GM18517 (cell line): ENCODE measurements around the gene SPRED2.

Experiments
- ATAC-seq: cut with Tn5 transposase; IDR thresholded peaks from one replicate; pipeline ENCODE4 v1.9.1; 2021; ENCODE audit warnings: mild to moderate bottlenecking, moderate library complexity; ENCODE audit not compliant: unreplicated experiment

Gene SPRED2

DNA sequence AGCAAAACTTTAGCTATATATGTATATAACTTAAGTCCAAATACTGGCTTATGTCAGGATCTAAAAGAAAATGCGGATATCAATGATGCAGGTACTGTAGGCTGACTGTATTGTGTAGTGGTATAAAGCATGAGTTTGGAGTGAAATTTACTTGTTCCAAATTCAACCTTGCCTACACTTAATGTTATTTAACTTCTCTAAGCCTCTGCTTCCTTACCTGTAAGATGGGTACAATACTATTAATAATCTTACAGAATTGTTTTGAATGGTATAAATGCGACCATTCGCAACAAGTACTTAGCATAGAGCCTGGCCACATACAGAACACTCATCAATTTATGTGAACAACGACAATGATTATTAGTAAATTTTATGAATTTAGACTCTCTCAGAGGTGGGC is 62.4 kb downstream of the SPRED2 start:
- no peak for ATAC-seq

DNA sequence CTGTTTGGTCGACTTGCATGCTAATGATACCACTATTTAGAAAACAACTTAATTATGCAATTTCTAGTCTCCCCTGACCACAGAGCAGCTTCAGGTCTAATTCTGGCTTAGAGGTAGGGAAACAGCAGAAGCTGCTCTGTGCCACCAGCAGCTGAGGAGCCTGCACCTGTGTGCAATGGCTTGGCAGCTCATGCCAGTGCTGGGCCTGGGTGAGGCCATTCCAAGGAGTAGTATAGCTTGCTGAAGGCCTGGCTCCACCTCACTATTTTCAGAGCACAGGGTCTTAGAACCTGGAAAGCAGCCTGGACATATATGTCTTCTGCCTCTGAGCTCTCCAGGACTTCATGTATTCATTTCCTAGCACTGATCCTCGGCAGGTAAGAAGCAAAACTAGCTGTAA is 62.8 kb downstream of the SPRED2 start:
- ATAC-seq, result no peak

DNA sequence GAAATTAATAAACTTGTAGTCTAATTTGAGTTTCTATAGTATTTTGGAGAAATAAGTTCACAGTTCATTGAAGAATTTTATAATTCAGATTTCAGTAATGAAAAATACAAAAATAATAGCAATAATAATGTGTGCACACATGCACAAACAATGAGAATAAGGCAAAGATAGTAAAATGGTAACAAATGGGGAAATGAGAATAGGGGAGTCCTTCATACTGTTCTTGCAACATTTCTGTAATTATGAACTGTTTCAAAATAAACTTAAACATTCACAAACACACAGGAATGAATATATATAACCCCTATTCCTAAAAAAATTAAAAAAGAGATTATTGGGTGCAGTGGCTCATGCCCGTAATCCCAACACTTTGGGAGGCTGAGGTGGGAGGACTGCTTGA is 63.9 kb downstream of the SPRED2 start:
- ATAC-seq, result no peak

DNA sequence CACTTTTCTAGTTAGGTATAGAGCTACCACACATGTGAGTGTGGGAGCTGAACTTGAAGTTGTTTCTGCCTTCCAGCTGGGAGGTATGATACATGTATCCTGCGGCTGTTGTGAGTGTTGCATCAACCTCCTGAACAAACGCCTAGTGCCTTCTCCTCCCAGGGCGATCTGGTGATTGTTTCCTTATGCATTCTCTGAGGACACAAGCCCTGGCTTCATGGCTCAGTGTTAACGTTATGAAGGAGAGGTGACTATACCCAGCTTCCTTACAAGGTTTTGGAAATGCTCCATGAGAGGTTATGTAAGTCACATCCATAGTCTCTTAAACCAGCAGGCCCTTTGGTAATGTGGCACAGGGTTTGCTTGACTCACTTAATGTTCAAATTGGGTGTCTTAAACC is 64.9 kb downstream of the SPRED2 start:
- no peak for ATAC-seq

DNA sequence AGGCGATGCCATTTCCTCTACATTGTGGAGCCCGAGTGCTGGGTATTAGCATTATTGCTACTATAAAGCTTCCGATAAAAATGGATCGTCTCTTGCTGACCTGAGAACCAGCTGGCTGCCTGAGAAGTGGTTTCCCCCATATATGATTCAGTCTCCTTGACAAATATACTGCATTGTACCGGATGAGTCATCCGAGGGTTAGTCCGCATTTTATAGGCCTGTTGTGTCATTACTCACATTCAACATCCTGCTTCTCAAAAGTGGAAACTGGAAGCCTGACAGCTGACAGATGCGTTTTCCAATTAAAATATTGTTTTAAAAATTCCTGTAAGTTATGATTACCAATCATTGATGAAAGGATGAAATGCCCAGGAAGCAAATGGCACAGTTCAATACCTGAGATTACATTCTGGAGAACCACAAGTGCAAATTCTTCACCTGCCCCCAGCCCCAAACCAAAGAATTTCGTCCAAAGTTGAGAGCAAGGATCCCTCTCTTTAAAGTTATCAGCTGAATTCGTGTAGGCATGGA is 65.7 kb downstream of the SPRED2 start:
- ATAC-seq, result peak; percentile 68

DNA sequence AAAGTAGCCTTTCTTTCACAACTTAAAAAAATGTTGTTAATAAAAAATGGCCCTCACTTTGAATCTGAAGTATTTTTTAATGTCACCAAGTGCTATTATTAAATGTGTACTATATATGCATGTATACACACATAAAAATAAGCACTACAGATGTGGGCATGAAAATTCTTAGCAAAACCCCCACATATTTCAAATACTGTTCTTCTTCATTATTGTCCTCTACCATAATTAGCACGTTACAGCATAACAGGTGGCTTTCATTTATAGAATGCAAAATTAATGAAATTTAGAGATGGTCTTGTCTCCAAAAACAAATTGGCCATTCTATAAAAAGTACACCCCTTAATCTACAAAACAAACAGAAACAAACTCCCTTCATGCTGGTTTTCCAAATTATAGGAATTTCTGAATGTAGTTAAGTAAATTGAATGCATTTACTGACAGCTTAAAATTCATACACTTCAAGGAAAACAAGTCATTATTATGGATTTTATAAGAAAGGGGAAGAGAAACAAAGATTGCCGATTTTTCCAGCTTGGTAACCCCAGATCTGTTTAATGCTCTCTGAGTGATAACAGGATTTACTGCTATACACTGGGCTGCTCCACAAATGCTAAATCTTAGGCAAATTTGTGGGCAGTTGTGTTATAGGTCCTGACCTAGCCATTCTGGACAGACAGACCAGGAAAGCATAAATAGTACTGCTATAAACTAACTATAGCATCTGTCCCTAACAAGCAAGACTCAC is 67.2 kb downstream of the SPRED2 start:
- ATAC-seq, result no peak

DNA sequence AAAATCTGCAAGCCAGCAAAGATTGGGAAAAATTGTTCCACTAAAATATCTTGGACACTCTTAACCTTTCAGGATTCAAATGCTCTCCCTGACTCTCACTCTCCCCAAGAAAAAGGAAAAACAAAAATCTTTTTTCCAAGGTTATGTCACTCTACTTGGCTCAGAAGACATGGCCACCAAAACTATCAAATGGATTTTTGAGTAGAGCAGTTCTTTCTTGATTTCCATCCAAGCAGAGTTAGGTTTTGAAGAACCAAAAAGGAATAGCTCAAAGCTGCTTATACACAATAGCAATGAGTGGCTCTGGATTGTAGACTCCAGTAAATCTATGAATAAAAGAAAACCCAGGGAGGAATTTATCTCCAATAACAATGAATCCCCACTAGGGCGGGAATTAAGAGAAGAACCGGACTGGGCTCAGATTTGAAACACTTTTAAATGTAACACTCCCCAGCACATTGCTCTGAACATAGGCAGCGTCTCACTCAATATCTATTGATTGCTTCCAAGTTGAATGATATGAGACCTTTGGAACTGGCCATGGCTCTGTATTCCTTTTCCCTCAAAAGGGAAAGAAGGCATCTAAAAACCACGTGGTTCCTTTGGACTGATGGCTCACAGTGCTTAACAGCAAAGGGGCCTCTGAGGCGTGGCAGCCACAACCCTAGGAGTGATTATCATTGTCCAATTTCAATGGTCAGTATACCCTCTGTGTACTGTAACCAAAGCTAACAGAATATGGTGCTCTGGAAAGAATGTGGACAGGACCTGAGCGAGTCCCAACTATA is 68.3 kb downstream of the SPRED2 start:
- ATAC-seq, result no peak

DNA sequence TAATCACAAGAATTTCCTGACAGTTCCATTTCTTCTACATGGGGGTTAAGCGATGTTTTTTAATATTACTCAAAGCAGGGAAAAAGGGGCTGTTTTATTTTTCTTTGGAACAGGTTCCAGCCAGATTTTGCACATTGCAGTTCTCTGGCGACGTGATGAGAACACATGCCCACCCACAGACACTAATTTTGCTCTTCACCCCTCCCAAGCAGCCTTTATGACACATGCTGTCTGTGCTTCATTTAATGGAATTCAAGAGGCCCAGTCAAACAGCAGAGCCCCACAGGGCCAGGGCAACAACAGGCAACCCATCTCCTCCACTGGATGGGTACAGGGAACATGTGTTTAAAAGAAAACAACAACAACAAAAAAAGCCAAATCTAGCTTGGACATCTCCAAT is 70.8 kb downstream of the SPRED2 start:
- no peak for ATAC-seq

DNA sequence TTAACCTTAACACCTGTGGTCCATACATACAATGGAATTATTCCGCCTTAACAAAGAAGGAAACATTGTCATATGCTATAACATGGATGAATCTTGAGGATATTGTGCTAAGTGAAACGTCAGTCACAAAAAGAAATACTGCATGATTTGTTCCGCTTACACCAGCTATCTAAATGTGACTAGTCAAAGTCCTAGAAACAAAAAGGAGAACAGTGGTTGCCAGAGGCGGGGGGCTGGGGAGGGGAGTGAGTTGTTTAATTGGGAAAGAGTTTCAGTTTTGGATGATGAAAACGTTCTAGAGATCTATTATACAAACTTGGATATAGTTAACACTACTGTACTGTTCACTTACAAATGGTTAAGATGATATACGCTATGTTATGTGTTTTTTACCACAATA is 72.0 kb downstream of the SPRED2 start:
- no peak for ATAC-seq

DNA sequence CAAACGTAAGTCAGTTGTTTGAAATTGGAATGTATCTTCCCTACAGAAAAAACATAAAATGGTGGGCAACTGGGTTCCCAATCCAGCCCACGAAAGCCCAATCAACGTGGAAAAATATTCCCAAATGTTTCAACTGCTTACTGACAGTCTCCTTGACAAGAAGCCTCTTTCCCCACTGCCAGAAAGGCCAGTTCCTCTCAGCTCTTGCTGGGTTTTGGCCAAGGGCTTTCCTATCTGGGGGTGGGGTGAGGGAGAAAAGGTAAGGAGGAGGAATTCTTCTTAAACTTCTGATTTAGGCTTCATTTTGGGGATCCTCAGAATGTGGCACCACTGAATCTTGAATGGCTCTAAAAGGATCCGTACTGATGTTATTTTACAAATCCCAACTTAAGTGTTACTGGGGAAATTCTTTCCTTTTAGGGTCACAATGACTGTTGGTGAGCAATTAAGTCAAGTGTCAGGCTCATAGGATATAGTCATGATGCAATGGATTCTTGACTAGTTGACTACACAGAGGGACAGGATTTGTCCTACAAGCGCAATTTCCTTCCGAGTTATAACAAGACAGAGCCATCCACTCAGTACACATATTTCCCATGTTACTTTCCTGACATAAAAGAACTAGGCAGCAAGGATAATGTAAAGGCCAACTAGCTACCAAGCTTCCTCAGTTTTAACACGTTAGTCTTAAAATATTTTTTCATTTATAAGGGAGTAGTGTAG is 73.6 kb downstream of the SPRED2 start:
- no peak for ATAC-seq

DNA sequence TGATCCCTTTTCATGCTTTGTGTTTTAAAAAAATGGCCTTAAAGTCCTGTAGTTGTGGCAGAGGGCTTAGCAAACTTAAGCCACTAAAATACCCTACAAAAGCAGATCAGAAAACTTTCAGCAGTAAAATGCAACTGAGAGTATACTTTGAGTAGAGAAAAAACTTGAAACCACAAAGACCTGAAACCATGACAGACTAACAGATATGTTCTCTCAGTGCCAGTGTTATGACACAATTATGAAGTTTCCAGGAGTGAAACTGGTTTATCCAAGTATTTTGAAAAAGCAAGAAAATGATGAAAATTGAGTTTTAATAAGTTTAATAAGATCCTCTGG is 74.5 kb downstream of the SPRED2 start:
- peak; percentile 94 for ATAC-seq

DNA sequence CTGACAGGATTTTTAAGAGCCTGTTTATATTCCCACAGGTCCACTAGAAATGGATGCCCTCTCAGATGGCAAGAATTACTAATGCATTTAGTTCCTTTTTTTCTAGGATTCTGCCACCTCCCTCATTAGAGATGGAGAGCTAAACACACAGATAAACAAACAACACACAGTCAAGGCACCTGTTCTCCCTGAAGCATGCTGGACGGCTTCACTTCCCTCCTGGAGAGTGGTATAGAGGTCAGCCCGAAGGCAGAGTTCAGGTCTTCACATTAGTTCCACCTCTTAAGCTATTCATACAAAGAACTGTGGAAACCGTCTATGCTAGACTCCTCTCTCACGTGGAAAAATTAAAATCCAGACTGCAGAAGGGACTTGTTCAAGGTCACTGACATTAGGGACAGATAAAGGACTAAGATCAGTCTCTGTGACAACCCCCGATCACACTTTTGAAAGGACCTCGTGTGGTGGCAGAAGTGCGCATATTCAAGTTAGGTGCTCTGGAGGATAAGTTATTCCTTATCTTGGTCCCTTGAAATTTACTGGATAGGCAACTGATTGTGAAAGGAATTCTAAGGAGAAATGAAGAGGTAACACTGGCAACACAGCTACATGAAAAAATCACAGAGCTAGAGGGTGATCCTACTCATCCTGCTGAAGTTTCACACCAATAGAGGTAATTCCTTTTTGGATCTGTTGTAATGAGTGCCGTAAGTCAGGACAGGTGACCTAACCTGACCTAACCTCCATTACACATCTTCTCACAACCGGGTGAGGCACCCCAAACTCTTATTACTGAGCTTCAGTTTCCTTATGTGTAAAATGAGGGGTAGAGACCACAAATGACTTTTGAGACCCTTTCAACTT is 75.1 kb downstream of the SPRED2 start:
- ATAC-seq, result peak; percentile 33

DNA sequence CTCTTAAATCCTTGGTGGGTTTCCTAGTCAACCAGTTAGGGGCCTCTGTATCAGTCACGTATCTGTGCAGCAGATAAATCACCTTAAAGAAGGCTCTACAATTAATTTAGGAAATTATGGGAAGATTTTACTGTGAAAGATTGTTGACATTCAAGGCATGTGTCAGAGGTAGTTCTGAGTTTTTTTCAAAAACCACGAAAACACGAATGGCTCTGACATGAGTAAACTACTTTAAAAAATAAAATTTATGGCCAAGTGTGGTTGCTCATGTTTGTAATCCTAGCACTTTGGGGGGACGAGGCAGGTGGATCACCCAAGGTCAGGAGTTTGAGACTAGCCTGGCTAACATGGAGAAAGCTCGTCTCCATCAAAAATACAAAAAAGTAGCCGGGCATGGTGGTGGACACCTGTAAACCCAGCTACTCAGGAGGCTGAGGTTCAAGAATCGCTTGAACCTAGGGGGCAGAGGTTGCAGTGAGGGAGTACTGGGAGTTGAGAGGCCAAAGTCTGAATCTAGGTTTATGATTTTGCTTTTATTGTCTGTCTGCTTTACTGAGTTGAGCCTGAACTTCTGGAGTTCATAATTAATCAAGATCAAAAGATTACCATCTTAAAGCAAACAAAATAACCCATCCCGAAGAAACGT is 77.1 kb downstream of the SPRED2 start:
- no peak for ATAC-seq

DNA sequence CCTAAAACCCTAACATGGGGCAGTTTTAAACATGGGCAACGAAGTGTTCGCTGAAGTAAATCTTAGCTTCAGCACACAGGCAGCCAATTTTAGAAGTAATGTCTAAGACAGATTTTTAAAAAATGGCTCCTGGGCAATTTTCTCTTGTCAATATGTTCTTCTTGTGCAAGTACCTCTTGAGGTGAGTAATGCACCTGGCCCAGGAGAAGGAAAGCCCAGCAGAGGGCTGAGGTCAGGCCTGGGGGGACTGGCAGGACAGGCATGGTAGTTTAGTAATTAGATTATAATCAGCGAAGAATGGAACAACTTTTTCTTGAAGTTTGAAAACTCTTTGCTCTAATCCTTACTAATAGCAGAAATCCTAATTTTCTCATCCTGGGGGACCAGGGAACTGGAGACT is 77.6 kb downstream of the SPRED2 start:
- no peak for ATAC-seq

DNA sequence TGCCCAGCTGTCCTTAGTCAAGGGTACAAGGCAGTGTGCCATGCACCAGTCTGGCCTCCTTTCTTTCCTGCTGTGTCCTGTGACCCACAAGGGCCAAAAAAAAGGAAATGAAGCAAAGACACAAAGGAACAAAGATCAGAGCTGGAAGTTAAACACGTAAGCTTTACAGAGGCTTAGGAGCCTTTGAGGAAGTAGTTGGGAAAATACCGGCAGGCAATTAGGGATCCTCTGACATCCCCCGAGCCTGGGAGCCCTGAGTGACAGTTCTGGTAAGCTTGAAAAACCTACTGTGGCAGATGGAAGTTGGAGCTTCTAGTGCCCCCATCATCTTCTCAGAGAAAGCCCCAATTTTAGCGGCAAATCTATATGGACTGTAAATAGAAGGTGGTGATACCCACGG is 78.5 kb downstream of the SPRED2 start:
- ATAC-seq, result no peak

DNA sequence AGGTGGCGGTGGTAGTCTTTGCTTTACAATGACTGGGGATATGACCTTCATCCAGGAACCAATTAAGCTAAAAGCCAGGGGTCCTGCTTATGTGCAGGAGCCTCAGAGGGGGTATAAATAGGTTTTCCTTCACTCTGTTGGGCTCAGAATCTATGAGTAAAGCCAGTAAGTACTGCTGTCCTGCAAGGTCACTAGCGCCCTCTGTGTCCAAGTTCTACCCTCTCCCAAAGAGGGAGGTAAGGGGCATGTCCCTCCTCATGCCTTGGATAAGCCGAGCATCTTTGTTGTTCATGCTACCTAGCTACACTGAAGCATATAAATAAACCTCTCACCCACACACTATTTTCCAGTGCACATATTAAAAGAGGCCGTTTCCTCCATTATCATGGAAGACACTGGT is 79.4 kb downstream of the SPRED2 start:
- ATAC-seq, result no peak

DNA sequence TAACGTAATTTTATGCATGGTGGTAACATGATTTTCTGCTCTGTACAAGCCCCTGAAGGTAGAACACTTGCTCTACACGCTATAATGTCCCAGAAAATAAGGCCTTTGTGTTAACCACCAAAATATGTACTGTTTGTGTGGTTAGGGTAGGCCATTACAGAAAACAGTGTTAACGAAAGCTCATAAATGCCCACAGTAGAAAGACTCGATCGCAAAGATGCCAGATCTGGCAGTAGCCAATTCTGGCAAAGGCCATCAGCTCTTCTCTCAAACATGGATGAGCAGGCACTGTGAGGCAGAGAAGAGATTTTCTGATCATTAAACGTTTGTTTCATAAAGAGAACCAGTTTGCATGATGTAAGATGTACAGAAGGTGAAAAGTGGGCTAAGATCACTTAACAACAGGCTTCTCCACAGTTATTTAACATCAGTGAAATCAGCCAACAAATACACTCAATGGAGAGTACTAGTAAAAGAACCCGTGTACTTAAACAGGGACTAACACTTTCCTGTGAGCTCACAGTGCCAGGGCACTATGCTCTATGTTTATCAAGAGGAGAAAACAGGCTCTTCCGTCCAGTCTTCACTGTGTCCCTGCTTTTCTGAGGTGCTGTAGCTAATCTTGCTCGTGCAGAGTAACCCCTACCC is 80.3 kb downstream of the SPRED2 start:
- ATAC-seq, result no peak

DNA sequence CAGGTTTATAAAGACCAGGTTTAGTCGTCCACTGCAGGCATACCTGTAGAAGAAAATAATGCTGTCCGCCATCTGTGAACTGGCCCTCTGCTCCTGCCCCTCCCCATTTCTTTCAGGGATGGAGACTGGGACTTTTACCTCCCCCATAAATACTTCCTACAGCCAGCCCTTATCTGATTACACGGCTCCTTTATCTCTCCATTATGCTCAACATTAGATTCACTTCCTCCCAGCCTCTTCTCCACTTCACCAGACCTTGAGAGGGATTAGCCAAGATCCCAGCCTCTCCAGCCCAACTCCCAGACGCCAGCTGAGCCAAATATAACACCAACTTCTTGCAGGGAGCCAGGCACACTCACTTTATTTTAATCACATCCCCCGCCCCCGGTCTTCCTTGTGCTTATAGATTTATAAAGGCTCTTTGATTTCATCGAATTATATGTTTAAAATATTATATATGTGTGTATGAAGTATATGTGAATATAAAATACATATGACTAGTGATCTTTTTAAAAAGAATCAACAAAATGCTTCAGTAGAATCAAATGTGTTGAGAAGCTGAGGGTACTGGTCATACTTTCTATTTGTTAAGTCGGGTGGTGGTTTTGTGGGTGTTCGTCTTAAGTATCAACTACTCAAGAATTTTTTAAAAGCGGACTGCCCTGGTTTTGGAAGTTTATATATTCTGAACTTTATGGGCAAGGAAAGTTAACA is 81.0 kb downstream of the SPRED2 start:
- ATAC-seq, result no peak

DNA sequence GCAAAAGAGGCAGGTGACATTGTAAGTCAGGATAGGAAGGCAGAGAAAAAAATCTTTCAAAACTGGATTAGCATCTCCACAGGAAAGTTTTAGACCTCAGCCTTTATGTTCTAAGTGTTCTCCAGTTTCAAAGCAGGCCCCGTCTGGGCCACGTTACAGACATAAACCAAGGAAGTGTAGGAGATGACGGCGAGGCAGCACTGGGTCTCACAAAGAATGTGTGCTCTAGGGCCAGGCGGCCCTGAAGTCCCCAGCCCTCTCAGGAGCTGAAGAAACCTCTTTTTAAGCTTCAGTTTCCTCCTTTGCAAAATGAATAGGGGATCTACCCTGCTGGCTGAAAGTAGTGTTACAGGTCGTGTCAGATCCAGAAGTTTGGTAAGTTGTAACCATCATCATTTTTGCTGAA is 81.7 kb downstream of the SPRED2 start:
- ATAC-seq, result peak; percentile 70
